Femur (tissue), 1 donor: ENCODE results near the gene ONECUT2.
"Not testable (repeated sequence)": the region's sequence is repeated elsewhere in the genome, so short reads cannot be mapped to it uniquely, and the experiment has no call there.

ENCODE experiments used
- DNase-seq: peaks from one replicate; pipeline ENCODE4 v3.0.0-alpha.2; 2017

ONECUT2 gene

DNA sequence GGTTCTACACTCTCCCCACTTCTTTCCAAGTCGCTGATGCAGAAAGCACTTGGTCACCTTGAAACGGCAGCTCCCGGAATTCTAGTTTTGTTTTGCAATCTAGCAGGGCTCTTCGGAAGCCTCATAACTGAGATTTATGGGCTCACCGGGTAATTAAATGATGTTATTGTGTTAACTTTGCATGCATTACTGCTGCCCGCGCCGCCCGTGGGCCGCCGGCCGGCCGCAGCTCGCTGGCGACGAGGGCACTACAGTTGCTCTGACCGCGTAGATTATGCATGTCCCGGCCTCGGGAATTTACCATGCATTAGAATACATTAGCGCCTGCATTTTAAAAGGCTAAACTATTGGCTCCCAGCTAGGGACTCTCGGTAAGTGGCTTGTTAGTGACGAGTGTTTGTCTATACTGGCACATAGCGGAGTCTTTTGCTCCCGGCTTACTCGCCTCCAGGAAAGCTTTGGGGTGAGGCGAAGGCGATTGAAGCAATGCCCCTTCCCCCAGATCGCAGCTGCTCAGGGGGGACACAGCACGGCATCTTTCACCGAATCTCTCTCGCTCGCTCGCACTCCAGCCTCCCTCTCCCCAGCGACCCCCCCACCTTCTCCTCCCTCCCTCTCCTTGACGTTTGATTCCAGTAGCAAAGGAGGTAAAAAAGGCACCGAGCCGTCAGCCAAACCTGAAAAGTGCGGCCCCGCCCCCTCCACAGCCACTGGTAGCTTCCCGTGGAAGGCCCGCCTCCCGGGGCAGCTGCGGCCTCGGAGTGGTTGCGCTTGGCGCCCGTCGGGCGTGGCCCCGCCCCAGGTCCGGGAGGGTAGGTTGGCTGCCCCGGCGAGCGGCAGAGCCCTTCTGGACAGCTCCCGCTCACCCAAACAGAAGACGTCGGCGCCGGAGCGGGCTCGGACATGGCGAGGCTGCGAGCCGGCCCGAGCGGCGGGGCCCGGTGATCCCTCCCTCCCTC, at the start of gene ONECUT2:
ONECUT2 (plus strand) TSS at position 839 of the 959 bp plus-strand sequence. CDS start 343 bp downstream, outside the sequence.
- peak; percentile 94 for DNase-seq

DNA sequence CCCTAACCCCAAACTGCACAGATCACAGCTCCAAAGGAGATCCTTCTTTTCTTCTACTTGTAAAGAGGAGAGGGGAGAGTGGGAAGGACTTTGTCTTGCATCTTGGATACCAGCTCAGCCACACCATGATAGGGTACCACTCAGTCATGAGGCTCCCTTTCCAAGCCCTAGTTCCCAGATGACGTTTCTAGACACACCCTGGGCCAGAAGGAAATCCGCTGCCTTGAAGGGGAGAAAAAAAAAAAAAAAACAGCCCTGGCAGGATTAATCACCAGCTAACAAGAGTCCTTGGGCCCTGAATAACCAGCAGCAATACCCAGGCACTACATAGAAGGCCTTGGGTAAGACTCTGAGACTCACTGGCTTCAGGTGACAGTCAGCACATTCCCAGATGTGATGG, 45.9 kb upstream of the ONECUT2 start:
- DNase-seq: no peak

DNA sequence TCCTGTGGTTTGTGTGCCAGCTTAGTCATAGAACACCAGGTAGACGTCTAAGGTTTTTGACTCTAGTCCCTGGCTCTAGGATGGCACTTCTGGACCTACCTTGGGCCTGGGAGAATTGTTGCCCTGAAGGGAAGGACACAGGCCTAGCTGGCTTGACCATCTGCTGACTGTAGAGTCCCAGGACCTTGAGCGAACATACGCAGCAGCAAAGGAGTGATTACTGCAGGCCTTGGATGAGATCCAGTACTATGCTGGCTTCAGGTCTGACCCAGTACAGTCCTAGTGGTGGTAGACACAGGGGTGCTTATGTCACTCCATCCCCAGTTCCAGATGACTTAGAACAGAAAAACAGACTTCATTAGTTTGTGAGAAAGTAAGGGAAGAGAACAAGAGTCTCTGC, 45.1 kb upstream of the ONECUT2 start:
- no peak for DNase-seq

DNA sequence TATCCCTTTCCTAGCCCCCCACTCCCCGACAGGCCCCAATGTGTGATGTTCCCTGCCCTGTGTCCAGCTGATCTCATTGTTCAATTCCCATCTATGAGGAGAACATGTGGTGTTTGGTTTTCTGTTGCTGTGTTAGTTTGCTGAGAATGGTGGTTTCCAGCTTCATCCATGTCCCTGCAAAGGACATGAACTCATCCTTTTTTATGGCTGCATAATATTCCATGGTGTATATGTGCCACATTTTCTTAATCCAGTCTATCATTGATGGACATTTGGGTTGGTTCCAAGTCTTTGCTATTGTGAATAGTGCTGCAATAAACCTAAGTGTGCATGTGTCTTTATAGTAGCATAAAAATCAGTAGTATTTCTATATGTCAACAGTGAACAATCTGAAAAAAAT, 40.4 kb upstream of the ONECUT2 start:
- not testable (repeated sequence) for DNase-seq

DNA sequence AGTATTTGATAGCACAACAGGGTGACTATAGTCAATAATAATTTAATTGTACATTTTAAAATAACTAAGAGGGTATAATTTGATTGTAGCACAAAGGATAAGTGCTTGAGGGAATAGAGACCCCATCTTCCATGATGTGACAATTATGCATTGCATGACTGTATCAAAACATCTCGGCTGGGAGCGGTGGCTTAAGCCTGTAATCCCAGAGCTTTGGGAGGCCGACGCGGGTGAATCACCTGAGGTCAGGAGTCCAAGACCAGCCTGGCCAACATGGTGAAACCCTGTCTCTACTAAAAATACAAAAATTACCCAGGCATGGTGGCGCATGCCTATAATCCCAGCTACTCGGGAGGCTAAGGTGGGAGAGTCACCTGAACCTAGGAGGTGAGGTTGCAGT, 38.3 kb upstream of the ONECUT2 start:
- DNase-seq: not testable (repeated sequence)

- no peak for DNase-seq
Observed at GRCh38 chr18:57397440-57398132, 37.6 kb upstream of the ONECUT2 start.

- no peak for DNase-seq
Observed at GRCh38 chr18:57404345-57404744, 30.8 kb upstream of the ONECUT2 start.

DNA sequence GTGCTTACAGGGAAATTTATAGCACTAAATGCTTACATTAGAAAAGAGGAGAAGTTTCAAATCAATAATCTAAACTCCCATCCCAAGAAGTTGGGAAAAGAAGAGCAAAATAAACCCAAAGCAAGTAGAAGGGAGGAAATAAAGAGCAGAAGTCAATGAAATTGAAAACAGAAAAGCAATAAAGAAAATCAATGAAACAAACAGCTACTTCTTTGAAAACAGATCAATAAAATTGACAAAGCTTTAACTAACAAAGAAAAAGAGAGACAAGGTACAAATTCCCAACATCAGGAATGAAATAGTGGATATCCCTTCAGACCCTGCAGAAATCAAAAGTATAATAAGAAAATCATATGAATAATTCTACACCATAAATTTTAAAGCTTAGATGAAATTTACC, 25.5 kb upstream of the ONECUT2 start:
- no peak for DNase-seq

- DNase-seq: no peak
Observed at GRCh38 chr18:57410749-57411148, 24.4 kb upstream of the ONECUT2 start.

- DNase-seq: no peak
Observed at GRCh38 chr18:57416542-57416941, 18.6 kb upstream of the ONECUT2 start.

DNA sequence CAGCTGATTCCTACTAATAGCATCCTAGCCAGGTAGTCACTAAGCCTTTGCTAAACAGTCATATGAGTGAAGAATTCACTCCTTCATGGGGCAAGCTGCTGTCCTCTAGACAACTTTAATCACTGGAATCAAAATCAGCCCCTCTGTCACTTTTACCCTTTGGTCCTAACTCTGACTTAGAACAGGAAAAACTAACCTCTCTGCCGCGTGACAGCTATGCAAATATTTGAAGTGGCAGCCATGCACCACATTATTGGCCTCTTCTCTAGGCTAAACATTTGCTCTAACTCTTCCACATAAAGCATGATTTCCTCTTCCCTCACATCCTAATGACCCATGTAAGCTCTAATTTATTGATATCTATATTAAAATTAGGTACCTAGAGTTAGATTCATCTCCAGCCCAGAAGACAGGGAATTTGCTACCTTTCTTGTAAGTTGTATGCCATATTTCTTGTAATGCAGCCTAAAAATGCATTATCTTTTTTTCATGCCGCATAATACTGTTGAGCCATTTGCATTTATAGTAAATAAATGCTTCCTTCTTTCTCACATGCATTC, 12.8 kb upstream of the ONECUT2 start:
- no peak for DNase-seq

GRCh38 chr18:57423821-57424220, 11.4 kb upstream of the ONECUT2 start:
- DNase-seq: no peak

DNA sequence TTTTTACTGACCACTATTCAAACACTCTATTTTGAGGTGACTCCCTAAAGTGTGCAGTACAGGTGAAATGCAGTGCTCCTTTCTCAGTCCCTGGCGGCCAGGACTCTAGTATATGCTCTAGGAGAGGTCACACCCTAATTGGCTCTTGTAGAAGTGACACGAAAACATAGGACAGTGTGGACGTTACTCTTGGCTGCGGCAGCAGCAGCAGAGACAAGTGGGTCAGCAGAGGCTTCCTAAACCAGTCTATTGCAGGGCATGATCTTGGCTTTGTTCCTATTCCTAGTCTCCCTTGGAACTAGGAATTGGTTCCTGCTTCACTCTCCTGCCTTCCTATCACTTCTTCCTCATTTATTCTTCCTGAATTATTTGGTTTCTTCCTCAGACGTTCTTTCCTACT, 10.1 kb upstream of the ONECUT2 start:
- DNase-seq: no peak

DNA sequence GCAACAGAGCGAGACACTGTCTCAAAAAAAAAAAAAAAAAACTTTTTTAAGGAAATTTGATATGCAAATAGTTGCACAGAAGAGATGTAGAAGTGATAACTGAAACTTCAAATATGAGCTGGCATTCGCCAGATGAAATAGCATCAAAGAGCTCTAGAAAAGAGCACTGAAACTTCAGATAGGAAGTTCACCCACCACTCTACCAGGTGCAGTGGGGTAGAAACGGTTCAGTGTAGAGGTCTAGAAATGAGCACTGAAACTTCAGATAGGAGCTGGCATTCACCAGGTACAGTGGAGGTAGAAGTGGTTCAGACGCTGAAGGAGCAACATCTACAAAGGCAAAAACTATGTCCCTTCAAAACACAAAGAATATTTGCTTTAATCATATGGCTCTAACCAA, 9.0 kb upstream of the ONECUT2 start:
- no peak for DNase-seq

DNA sequence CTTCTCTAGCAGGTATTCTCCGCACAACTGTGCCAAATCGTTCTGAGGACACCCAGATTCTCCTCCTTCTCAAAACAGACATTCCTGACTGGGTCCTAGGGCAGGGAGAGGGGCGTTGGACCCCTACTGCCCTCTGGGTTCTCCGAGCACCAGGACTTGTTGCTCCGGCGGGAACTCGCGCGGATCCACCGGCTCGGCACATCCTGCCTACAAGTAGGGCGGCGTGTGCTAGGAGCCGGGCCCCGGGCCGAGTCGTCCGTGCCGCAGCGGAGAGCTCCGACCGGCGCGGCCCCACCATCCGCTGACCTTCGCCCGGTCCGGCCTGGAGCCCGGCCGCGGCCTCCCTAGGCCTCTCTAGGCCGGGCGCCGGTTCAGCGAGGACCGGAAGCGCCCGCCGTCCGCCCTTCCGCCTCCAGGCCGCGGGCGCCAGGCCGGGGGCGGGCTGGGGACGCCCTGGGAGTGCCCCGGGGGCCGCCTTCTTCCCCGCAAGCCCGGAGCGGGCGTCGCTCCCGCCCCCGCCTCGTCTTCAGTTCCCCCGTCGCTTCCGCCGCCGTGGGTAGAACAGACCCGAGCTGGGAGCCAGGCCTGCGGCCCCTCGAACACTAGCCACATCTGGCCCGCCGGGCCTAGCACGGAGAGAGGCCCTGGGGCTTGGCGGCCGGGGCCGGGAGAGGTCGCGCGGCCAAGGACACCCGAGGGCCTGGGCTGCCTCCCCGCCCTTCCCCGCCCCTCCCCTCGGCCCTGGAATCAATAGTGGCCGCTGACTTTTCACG, 7.6 kb upstream of the ONECUT2 start:
- DNase-seq: no peak

GRCh38 chr18:57428221-57429150, 6.7 kb upstream of the ONECUT2 start:
- DNase-seq: no peak

GRCh38 chr18:57429167-57430078, 5.8 kb upstream of the ONECUT2 start:
- DNase-seq: no peak

GRCh38 chr18:57430079-57431001, 4.8 kb upstream of the ONECUT2 start:
- DNase-seq: no peak

- no peak for DNase-seq
Observed at GRCh38 chr18:57431002-57431382, 4.2 kb upstream of the ONECUT2 start.
